NCI-H1048 (cell line): ENCODE data around the gene TXNDC16.

Experiments used
- DNase-seq: peaks from one replicate; lab custom pipeline; 2025; lab: John Stamatoyannopoulos, UW

TXNDC16 gene

GRCh38 chr14:52446355-52446754, 106.0 kb downstream of the TXNDC16 start:
- DNase-seq = no peak

- no peak for DNase-seq
These were observed 108.8 kb downstream of the TXNDC16 start for GRCh38 chr14:52443506-52443905.

GRCh38 chr14:52442602-52443001, 109.7 kb downstream of the TXNDC16 start:
- no peak for DNase-seq

GRCh38 chr14:52442166-52442565, 110.1 kb downstream of the TXNDC16 start:
- DNase-seq = no peak

- DNase-seq = no peak
These were observed 112.8 kb downstream of the TXNDC16 start for GRCh38 chr14:52439476-52439875.

- no peak for DNase-seq
These were observed 117.3 kb downstream of the TXNDC16 start for GRCh38 chr14:52434955-52435354.

GRCh38 chr14:52430474-52430873, 121.8 kb downstream of the TXNDC16 start:
- DNase-seq = no peak

- no peak for DNase-seq
These were observed 122.9 kb downstream of the TXNDC16 start for GRCh38 chr14:52429451-52429850.

- no peak for DNase-seq
These were observed 124.8 kb downstream of the TXNDC16 start for GRCh38 chr14:52427460-52427859.

- DNase-seq = no peak
These were observed 129.5 kb downstream of the TXNDC16 start for GRCh38 chr14:52422650-52423356.

- DNase-seq = no peak
These were observed 135.2 kb downstream of the TXNDC16 start for GRCh38 chr14:52417139-52417538.

- no peak for DNase-seq
These were observed 138.4 kb downstream of the TXNDC16 start for GRCh38 chr14:52413729-52414408.

GRCh38 chr14:52412426-52412825, 139.9 kb downstream of the TXNDC16 start:
- DNase-seq = no peak

- no peak for DNase-seq
These were observed 147.0 kb downstream of the TXNDC16 start for GRCh38 chr14:52405314-52405713.

- no peak for DNase-seq
These were observed 149.3 kb downstream of the TXNDC16 start for GRCh38 chr14:52402812-52403526.

GRCh38 chr14:52400846-52401245, 151.5 kb downstream of the TXNDC16 start:
- DNase-seq = no peak

GRCh38 chr14:52399921-52400595, 152.2 kb downstream of the TXNDC16 start:
- DNase-seq = no peak

- DNase-seq = no peak
These were observed 153.2 kb downstream of the TXNDC16 start for GRCh38 chr14:52399104-52399503.

GRCh38 chr14:52397844-52398243, 154.5 kb downstream of the TXNDC16 start:
- DNase-seq = no peak

- DNase-seq = no peak
These were observed 156.6 kb downstream of the TXNDC16 start for GRCh38 chr14:52395728-52396127.

- DNase-seq = no peak
These were observed 160.3 kb downstream of the TXNDC16 start for GRCh38 chr14:52391881-52392615.
